ENCODE measurements around the gene RNF19B.

Gene RNF19B

DNA sequence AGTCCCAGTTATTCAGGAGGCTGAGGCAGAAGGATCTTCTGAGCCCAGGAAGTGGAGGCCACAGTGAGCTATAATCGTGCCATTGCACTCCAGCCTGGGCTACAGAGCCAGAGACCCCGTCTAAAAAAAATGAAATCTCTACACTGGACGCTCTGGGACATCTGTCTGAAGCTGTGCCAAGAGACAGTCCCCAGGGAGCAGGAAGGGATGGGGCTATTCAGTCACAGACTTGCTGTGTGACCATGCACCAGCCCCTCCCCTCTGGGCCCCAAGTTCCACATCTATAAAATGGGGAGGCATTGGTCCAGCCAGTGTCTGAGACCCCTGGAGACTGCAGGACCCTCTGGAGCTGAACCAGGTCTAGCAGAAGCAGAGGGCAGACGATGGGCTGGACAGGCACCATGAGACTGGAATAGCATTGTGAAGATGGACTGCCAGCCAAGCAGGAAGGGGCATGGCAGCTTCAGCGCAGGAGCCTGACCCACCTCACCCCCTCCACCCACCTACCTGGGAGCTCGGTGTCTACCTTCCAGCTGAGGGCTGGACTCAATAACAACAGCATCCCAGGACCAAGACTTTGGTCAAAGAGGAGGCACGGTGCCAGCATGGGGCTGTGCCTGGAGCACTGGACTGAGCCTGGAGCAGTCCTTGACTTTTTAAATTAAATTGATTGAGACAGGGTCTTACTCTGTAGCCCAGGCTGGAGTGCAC, 64.9 kb downstream of the RNF19B start:
- no peaks in the 10 kb centered on the region for H3K79me1 ChIP-seq (ENCODE audit: low read length)
- no peak overlapping the region for H4K8ac ChIP-seq (ENCODE audit: low read depth, low read length)
- no peak overlapping the region for H4K5ac ChIP-seq (ENCODE audit: low read length)
- no peak overlapping the region for H3K4me2 ChIP-seq (ENCODE audit: low read length)
- no peak overlapping the region for H2BK120ac ChIP-seq (ENCODE audit: low read depth, low read length)
- peaks cover 5% of the 10 kb centered on the region for H3K27me3 ChIP-seq (ENCODE audit: insufficient read depth, low read length, poor library complexity)
- no peak overlapping the region for H2BK5ac ChIP-seq (ENCODE audit: low read length)
- H3K23ac ChIP-seq (ENCODE audit: low read length), result no peak overlapping the region
- no CpG with 5 or more reads among the region's 7 CpGs for WGBS (ENCODE audit: extremely low coverage, insufficient coverage, low lambda C conversion rate)
- DNase-seq, result no peak
- no peak overlapping the region for H3K4me3 ChIP-seq (ENCODE audit: low read length)
- no peaks in the 10 kb centered on the region for H3K36me3 ChIP-seq (ENCODE audit: control insufficient read depth, insufficient read depth, low read length)
- H2BK15ac ChIP-seq (replicated peaks; ENCODE audit: low read depth), result no peak overlapping the region
- H3K9ac ChIP-seq (ENCODE audit: low read length), result no peak overlapping the region
- no peak overlapping the region for H3K56ac ChIP-seq (ENCODE audit: low read length)
- no peak overlapping the region for H2AK5ac ChIP-seq (ENCODE audit: low read length)
- H3K18ac ChIP-seq (ENCODE audit: low read length), result no peak overlapping the region
- H3K79me2 ChIP-seq (ENCODE audit: control insufficient read depth, insufficient read depth, low read length), result no peaks in the 10 kb centered on the region
- no peak overlapping the region for H3K27ac ChIP-seq (ENCODE audit: low read depth, low read length)
- H3K4me1 ChIP-seq (ENCODE audit: control insufficient read depth, low read depth, low read length), result no peaks in the 10 kb centered on the region
- no peak overlapping the region for H3K4ac ChIP-seq (ENCODE audit: low read depth, low read length)

GRCh38 chr1:32898958-32899357, 65.7 kb downstream of the RNF19B start:
- no peaks in the 10 kb centered on the region for H3K79me2 ChIP-seq (ENCODE audit: control insufficient read depth, insufficient read depth, low read length)
- no CpG with 5 or more reads among the region's 3 CpGs for WGBS (ENCODE audit: extremely low coverage, insufficient coverage, low lambda C conversion rate)
- H3K4me3 ChIP-seq (ENCODE audit: low read length), result no peak overlapping the region
- H3K23ac ChIP-seq (ENCODE audit: low read length), result no peak overlapping the region
- no peaks in the 10 kb centered on the region for H3K4me1 ChIP-seq (ENCODE audit: control insufficient read depth, low read depth, low read length)
- no peaks in the 10 kb centered on the region for H3K36me3 ChIP-seq (ENCODE audit: control insufficient read depth, insufficient read depth, low read length)
- H4K5ac ChIP-seq (ENCODE audit: low read length), result no peak overlapping the region
- no peak overlapping the region for H3K9ac ChIP-seq (ENCODE audit: low read length)
- H2BK120ac ChIP-seq (ENCODE audit: low read depth, low read length), result no peak overlapping the region
- H2BK5ac ChIP-seq (ENCODE audit: low read length), result no peak overlapping the region
- DNase-seq, result no peak
- H2BK15ac ChIP-seq (replicated peaks; ENCODE audit: low read depth), result no peak overlapping the region
- H4K8ac ChIP-seq (ENCODE audit: low read depth, low read length), result no peak overlapping the region
- H3K79me1 ChIP-seq (ENCODE audit: low read length), result no peaks in the 10 kb centered on the region
- no peak overlapping the region for H3K4ac ChIP-seq (ENCODE audit: low read depth, low read length)
- no peak overlapping the region for H3K18ac ChIP-seq (ENCODE audit: low read length)
- no peak overlapping the region for H3K27ac ChIP-seq (ENCODE audit: low read depth, low read length)
- no peak overlapping the region for H3K4me2 ChIP-seq (ENCODE audit: low read length)
- H3K27me3 ChIP-seq (ENCODE audit: insufficient read depth, low read length, poor library complexity), result peaks cover 5% of the 10 kb centered on the region
- H3K56ac ChIP-seq (ENCODE audit: low read length), result no peak overlapping the region
- H2AK5ac ChIP-seq (ENCODE audit: low read length), result no peak overlapping the region

GRCh38 chr1:32898056-32898455, 66.6 kb downstream of the RNF19B start:
- no peak overlapping the region for H3K4me2 ChIP-seq (ENCODE audit: low read length)
- no peak overlapping the region for H3K23ac ChIP-seq (ENCODE audit: low read length)
- H4K5ac ChIP-seq (ENCODE audit: low read length), result no peak overlapping the region
- H2BK120ac ChIP-seq (ENCODE audit: low read depth, low read length), result no peak overlapping the region
- H3K27ac ChIP-seq (ENCODE audit: low read depth, low read length), result no peak overlapping the region
- H3K79me2 ChIP-seq (ENCODE audit: control insufficient read depth, insufficient read depth, low read length), result no peaks in the 10 kb centered on the region
- no CpG with 5 or more reads among the region's 9 CpGs for WGBS (ENCODE audit: extremely low coverage, insufficient coverage, low lambda C conversion rate)
- H3K18ac ChIP-seq (ENCODE audit: low read length), result no peak overlapping the region
- H3K36me3 ChIP-seq (ENCODE audit: control insufficient read depth, insufficient read depth, low read length), result no peaks in the 10 kb centered on the region
- H3K56ac ChIP-seq (ENCODE audit: low read length), result no peak overlapping the region
- no peak for DNase-seq
- no peak overlapping the region for H4K8ac ChIP-seq (ENCODE audit: low read depth, low read length)
- no peak overlapping the region for H3K9ac ChIP-seq (ENCODE audit: low read length)
- H2BK15ac ChIP-seq (replicated peaks; ENCODE audit: low read depth), result no peak overlapping the region
- H3K27me3 ChIP-seq (ENCODE audit: insufficient read depth, low read length, poor library complexity), result peaks cover 5% of the 10 kb centered on the region
- no peaks in the 10 kb centered on the region for H3K79me1 ChIP-seq (ENCODE audit: low read length)
- H3K4me3 ChIP-seq (ENCODE audit: low read length), result no peak overlapping the region
- H2AK5ac ChIP-seq (ENCODE audit: low read length), result no peak overlapping the region
- H2BK5ac ChIP-seq (ENCODE audit: low read length), result no peak overlapping the region
- H3K4me1 ChIP-seq (ENCODE audit: control insufficient read depth, low read depth, low read length), result no peaks in the 10 kb centered on the region
- no peak overlapping the region for H3K4ac ChIP-seq (ENCODE audit: low read depth, low read length)

GRCh38 chr1:32897082-32898049, 67.2 kb downstream of the RNF19B start:
- Histone ChIP-seq H4K5ac (ENCODE audit: low read length) (no peak overlapping the region), H3K79me1 (ENCODE audit: low read length) (no peaks in the 10 kb centered on the region), H4K8ac (ENCODE audit: low read depth, low read length) (no peak overlapping the region), H3K4me3 (ENCODE audit: low read length) (no peak overlapping the region), H3K9ac (ENCODE audit: low read length) (no peak overlapping the region), H3K23ac (ENCODE audit: low read length) (no peak overlapping the region), H2BK120ac (ENCODE audit: low read depth, low read length) (no peak overlapping the region), H3K4me1 (ENCODE audit: control insufficient read depth, low read depth, low read length) (no peaks in the 10 kb centered on the region), H3K36me3 (ENCODE audit: control insufficient read depth, insufficient read depth, low read length) (no peaks in the 10 kb centered on the region), H3K18ac (ENCODE audit: low read length) (no peak overlapping the region), H3K4me2 (ENCODE audit: low read length) (no peak overlapping the region), H2AK5ac (ENCODE audit: low read length) (no peak overlapping the region), H2BK15ac (replicated peaks; ENCODE audit: low read depth) (no peak overlapping the region), H3K4ac (ENCODE audit: low read depth, low read length) (no peak overlapping the region), H3K27me3 (ENCODE audit: insufficient read depth, low read length, poor library complexity) (peaks cover 5% of the 10 kb centered on the region), H3K79me2 (ENCODE audit: control insufficient read depth, insufficient read depth, low read length) (no peaks in the 10 kb centered on the region), H2BK5ac (ENCODE audit: low read length) (no peak overlapping the region), H3K56ac (ENCODE audit: low read length) (no peak overlapping the region), H3K27ac (ENCODE audit: low read depth, low read length) (no peak overlapping the region)
- DNase-seq, result no peak
- WGBS (ENCODE audit: extremely low coverage, insufficient coverage, low lambda C conversion rate), result no CpG with 5 or more reads among the region's 11 CpGs

- Histone ChIP-seq H2BK120ac (ENCODE audit: low read depth, low read length) (no peak overlapping the region), H3K4me3 (ENCODE audit: low read length) (no peak overlapping the region), H2BK5ac (ENCODE audit: low read length) (no peak overlapping the region), H3K23ac (ENCODE audit: low read length) (no peak overlapping the region), H3K9ac (ENCODE audit: low read length) (no peak overlapping the region), H3K36me3 (ENCODE audit: control insufficient read depth, insufficient read depth, low read length) (no peaks in the 10 kb centered on the region), H4K5ac (ENCODE audit: low read length) (no peak overlapping the region), H3K18ac (ENCODE audit: low read length) (no peak overlapping the region), H2AK5ac (ENCODE audit: low read length) (no peak overlapping the region), H3K4ac (ENCODE audit: low read depth, low read length) (no peak overlapping the region), H3K79me1 (ENCODE audit: low read length) (no peaks in the 10 kb centered on the region), H3K79me2 (ENCODE audit: control insufficient read depth, insufficient read depth, low read length) (no peaks in the 10 kb centered on the region), H3K27ac (ENCODE audit: low read depth, low read length) (no peak overlapping the region), H3K27me3 (ENCODE audit: insufficient read depth, low read length, poor library complexity) (peaks cover 5% of the 10 kb centered on the region), H3K4me2 (ENCODE audit: low read length) (no peak overlapping the region), H3K56ac (ENCODE audit: low read length) (no peak overlapping the region), H4K8ac (ENCODE audit: low read depth, low read length) (no peak overlapping the region), H2BK15ac (replicated peaks; ENCODE audit: low read depth) (no peak overlapping the region), H3K4me1 (ENCODE audit: control insufficient read depth, low read depth, low read length) (no peaks in the 10 kb centered on the region)
- WGBS (ENCODE audit: extremely low coverage, insufficient coverage, low lambda C conversion rate), result no CpG with 5 or more reads among the region's 5 CpGs
- no peak for DNase-seq
Observed at GRCh38 chr1:32896451-32896850, 68.2 kb downstream of the RNF19B start.
